OCI-M2 (cell line): ENCODE measurements around the gene MEGF6.

Experiments used
- DNase-seq: peaks from one replicate; lab custom pipeline; 2025; ENCODE audit not compliant: unreplicated experiment; lab: John Stamatoyannopoulos, UW

Gene MEGF6

GRCh38 chr1:3541936-3542335 is 69.4 kb downstream of the MEGF6 start:
- DNase-seq: no peak

GRCh38 chr1:3541465-3541864 is 69.8 kb downstream of the MEGF6 start:
- no peak for DNase-seq

DNA sequence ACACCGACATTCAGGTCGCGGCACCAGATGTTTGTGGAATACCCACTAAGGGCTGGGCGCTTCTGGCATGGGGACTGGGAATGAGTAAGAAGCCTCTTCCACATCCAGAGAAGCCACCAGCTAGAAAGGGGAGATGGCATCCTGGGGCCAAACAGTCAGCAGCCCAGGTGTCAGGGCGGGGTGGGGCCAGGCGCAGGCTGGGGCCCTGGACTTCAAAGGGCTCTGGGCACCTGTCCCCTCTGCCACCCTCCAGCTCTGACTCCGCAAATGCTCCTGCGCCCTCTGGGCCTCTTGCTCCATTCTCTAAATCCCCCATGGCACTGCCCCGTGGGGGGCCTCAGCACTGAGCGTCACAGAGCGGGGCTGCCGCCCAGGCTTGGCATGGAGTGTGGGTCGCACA is 70.4 kb downstream of the MEGF6 start:
- no peak for DNase-seq

DNA sequence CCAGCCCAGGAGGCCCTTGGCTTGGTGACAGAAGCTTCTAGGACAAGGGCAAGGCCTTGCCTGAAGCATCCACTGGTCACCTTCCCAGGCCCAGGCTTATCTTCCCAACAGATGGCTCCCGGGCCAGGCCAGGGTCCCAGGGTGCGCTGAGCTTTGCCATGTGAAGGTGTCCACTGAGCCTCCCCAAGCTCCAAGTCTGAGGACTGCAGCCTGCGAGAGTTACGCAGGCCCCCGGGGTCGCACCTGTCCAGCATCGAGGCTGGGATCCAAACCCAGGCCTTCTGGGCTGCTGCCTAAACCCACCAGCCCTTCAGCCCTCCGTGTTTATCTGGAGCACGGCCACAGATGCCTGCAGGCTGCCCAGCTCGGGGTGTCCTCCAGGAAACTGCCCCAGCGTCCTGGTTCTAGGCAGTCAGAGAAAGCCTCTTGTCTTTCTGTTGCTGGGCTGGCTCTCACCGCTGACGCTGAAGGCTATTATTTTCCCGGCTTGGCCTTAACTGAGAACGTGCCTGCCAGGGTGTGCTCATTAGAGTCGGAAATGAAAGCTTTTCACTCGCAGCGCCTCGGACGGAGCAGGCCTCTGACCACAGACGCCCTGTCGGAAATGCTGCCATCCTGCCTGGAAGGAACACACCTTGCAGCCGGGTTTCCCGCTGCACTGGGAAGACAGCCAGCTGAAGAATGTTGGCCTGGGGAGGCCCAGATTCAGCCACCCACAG is 71.4 kb downstream of the MEGF6 start:
- DNase-seq: no peak

DNA sequence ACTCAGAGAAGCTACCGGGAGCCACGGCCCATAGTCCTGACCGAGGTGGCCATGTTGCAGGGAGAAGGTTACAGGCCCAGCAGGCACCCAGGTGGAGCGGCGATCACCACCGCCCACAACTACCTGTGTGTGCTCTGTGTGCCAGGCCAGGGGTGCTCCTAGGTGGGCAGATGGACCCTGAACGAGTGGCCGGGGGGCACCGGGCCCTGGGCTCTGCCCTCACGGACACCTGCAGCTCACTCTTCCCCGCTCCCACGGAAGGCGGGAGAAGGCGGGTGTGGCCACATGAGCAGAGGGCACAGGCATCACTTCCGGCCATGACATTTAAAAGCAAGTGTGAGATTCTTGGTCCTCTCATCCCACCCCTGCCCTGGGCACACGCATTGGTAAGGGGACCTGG is 73.9 kb downstream of the MEGF6 start:
- DNase-seq: no peak

DNA sequence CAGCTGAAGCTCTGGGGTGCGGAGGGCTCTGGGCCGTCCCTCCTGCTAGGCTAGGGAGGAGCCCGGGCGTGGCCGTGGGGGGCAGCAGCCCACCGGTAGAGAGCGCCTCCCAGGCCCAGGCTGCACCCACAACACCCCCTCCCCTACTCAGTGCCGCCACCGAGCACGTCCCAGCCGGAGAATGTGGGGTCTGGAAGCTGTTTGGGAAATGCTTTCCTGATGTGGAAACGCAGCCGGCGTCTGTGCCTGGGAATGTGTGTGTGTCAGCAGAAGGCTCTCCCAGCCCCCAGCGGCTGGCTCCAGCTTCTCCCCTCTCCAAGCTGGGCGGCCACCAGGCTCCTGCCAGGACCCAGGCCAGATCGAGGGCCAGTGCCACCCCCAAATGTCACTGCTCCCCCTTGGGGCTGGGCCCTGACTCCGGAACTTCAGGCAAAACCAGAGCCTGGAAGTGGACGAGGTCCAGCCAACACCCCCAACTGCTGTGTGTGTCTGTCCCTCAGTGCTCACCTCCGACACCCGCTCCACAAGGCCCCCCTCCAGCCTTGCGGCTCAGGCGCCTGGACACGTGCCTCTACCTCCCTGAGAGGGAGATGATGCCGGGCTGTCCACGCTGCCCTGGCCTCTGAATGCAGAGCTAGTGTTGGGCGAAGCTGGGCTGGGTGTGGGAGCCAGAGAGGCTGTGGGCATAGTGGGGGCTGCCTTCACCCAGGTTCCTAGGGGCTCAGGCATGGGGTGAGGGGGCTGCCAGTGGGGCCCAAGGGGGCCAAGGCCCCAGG is 74.7 kb downstream of the MEGF6 start:
- no peak for DNase-seq

GRCh38 chr1:3535732-3536131 is 75.6 kb downstream of the MEGF6 start:
- DNase-seq: no peak

- no peak for DNase-seq
These were observed 76.3 kb downstream of the MEGF6 start for GRCh38 chr1:3534803-3535637.

DNA sequence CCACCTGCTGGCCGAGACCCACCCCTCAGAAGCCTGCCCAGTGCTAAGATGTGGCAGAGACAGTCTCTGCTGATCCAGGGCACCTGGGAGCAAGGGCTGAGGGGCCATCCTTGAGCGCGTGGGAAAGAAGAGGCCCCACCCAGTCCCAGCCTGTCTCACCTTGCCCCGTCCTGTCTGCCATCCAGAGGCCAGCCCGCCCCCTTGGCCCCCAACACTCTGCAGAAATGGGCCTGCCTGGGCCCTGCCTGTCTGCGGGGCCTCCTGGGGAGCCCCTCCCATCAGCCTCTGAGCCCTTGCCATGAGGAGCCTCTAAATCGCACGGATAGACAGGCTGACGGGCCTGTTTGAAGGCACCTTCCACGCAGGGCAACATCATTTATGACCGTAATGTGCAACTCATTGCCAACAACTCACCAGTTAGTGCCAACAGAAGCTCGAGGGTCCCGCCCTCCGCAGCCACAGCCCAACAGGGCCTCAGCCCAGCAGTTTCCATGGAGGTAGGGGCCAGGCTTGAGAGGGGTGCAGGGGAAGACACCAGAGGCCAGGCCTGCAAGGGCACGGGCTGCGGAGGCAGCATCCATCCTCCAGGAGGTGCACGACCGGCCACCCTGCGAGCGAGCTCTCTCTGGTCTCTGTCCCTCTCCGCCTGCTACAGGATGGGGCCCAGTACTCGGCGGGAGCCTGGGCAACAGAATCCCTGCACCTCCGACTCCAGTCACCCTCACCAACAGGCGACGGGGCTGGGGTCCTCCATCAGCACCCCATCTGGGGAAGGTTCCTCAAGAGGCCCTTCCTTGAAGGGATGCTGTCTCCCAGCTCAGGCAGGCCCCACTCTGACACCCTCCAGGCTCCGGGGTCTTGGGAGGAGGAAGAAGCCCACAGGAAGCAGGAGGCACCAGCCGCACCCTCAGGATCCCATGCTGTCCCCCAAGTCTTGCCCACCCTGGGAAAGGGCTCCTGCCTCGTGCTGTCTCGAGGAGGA is 78.0 kb downstream of the MEGF6 start:
- DNase-seq: no peak

- DNase-seq: no peak
These were observed 79.4 kb downstream of the MEGF6 start for GRCh38 chr1:3531928-3532327.

DNA sequence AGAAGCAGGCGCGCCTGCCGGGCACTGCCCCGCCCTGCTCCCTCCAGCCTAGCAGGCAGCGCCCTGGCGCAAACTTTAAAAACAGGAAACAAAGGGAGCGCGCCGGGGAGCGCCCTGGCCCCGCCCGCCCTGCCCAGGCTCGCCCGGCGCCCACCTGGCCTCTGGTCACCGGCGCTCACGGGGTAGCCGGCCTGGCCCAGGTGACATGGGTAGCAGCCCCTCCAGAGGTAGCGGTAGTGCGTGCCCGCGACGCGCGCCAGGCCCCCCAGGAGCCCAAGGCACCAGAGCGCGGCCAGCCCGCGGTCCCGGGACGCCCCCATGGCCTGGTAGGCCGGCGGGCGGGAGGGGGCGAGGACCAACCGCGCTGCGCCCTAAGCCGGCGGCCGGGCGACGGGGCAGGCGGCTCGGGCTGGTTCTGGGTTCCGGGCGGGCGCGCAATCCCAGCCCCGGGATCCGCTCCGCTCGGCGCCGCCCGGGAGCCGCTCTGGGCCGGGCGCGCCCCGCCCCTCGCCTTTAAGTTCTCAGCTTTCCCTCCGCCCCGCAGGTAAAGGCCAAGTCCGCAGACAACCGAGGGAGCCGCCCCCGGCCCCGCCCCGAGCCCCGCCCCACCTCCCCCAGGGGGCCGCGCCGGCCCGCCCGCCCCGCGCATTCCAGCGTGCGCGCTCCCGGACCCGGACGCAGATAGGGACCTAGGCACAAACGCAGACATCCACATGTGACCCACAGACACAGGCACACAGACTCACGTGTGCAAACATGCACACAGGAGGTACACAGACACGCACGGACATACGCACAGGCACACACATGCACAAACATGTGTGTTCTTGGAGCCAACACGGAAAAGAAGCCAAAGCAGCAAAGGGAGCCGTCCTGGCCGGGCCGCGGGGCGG is 80.1 kb downstream of the MEGF6 start:
- no peak for DNase-seq

DNA sequence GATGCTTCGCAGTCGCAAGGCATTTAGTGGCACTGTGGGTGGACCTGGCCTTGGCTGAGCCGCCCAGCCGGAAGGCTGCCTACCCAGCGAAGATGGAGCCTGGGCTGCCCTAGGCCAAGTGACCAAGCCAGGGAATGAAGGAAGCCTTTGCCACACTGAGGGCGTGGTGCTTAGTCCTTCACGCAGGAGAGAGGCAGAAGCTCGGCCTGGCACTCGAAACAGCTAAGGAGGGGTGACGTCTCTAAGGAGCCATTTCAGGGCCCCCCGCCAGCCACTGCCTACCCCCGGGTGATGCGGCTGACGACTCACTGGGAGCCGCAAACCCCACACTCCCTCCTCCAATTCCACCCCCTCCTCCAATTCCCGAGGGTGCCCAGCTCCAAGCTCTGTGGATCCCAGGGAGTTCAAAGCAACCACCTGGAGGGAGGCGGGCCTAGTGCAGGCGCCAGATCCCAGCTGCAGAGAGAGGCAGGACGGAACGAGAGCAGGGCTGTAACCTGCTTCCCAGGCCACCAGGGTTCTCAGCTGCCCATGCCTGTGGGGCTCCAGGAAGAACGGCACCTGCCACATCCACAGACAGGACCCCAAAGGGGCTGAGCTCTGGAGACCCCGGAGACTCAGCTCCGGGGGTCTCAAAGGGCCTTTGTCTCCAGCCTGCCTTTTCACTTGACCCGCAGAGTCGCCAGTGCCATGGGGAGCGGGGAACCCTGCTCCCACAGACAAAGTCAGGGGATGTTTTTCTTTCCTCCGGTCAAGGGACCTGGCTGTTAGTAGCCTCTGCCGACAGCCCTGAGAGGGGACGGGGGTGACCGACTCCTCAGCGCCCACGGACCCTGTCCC is 81.0 kb downstream of the MEGF6 start:
- no peak for DNase-seq

DNA sequence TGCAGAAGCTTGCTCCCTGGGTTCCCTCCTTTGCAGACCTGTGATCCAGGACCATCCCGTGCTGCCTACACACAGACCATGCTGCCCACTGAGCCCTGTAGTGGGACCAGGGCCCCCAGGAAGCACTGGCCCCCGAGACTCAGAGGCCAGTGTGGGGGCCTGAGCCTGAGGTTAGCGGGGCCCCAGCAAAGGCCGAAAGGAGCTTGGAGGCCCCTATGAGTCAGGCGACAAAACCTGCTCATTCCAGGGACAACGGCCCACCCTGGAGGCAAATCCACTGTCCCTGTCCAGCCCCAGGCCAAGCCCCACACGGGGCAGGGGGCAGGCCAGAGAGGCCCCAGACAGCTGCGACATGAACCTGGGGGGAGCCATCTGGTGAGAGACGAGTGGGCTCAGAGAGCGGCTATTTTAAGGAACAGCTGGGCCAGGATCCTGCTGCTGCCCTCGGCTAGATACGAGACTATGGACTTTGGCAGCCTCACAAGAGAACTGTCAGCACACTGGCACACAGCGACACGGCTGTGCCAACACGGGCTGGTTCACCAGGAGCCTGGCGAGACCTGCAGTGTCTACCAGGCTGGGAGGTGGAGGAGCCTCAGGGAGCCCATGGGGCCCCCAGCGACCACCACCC is 82.1 kb downstream of the MEGF6 start:
- no peak for DNase-seq

DNA sequence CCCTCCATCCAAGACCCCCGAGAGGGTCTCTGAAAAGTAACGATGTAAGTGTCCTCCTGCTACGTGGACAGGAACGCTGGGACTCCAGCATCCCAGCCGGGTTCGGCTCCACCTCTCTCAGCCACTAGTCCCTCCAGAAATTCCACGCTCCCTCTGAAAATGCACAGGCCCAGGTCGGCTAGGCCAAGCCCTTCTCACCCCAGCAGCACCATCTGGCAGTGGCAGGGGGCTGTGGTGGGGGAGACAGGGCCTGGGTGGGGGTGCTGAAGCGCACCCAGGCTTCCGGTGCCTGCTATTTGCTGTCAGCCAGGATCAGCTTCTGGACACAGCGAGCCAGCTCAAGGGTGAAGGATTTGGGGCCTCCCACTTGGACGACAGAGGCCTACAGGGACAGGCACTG is 83.5 kb downstream of the MEGF6 start:
- DNase-seq: no peak

- no peak for DNase-seq
These were observed 85.5 kb downstream of the MEGF6 start for GRCh38 chr1:3525551-3526482.

GRCh38 chr1:3524556-3525203 is 86.6 kb downstream of the MEGF6 start:
- no peak for DNase-seq

- DNase-seq: no peak
These were observed 87.3 kb downstream of the MEGF6 start for GRCh38 chr1:3523980-3524379.
